Measurements from ENCODE around the gene TUT1.
A peak's percentile ranks its signal among the peaks of the same experiment; 100 is the strongest.

Gene TUT1

GRCh38 chr11:62607714-62608113 is 16.4 kb upstream of the TUT1 start:
- WGBS, 2 donors (ENCODE audit: extremely low coverage in 2 of 2, insufficient read length in 2 of 2, insufficient replicate concordance in 1 of 2): no CpG with 5 or more reads among the region's 4 CpGs

GRCh38 chr11:62605902-62606301 is 14.6 kb upstream of the TUT1 start:
- no peak overlapping the region for H3K4me3 ChIP-seq (ENCODE audit: low read length in 2 of 2)
- H2AFZ ChIP-seq (ENCODE audit: low read length): no peak overlapping the region
- H3K27me3 ChIP-seq (ENCODE audit: control insufficient read depth in 3 of 3, insufficient read depth in 3 of 3, low read depth in 1 of 3, low read length in 3 of 3): peaks cover 0 to 17% (median 0%) of the 10 kb centered on the region in 3 experiments
- H3K18ac ChIP-seq (ENCODE audit: low read length): peak overlapping the region; percentile 11
- H4K8ac ChIP-seq (ENCODE audit: low read depth, low read length): no peak overlapping the region
- no peak overlapping the region for H3K14ac ChIP-seq (ENCODE audit: low read length)
- peak overlapping the region; percentile 96 for H2AK5ac ChIP-seq (ENCODE audit: low read depth, low read length)
- H2BK120ac ChIP-seq (ENCODE audit: low read depth, low read length): peak overlapping the region; percentile 56
- peak overlapping the region; percentile 14 for H2BK5ac ChIP-seq (ENCODE audit: low read length)
- no peak overlapping the region for H3K9ac ChIP-seq (ENCODE audit: low read depth, low read length, poor library complexity)
- peak overlapping the region; percentile 71 for H2BK15ac ChIP-seq (ENCODE audit: low read length)
- peak overlapping the region; percentile 2 for H3K4ac ChIP-seq (ENCODE audit: low read length)
- peaks cover 0 to 2% of the 10 kb centered on the region in 2 donors for H3K9me3 ChIP-seq (replicated peaks in 1 of 2; ENCODE audit: control insufficient read depth in 2 of 2, insufficient read depth in 1 of 2, low read depth in 1 of 2, low read length in 2 of 2)
- H3K4me2 ChIP-seq (ENCODE audit: insufficient read depth, low read length, poor library complexity, severe bottlenecking): no peak overlapping the region
- H3K27ac ChIP-seq (replicated peaks; ENCODE audit: low read length): no peak overlapping the region
- WGBS, 2 donors (ENCODE audit: extremely low coverage in 2 of 2, insufficient read length in 2 of 2, insufficient replicate concordance in 1 of 2): no CpG with 5 or more reads among the region's 15 CpGs
- no peak for DNase-seq (ENCODE audit: low spot score)
- peaks cover 6% of the 10 kb centered on the region for H3K79me1 ChIP-seq (ENCODE audit: low read depth, low read length)
- no peak overlapping the region for H3K23ac ChIP-seq (ENCODE audit: low read depth, low read length, poor library complexity)
- peak overlapping the region; percentile 67 for H2BK12ac ChIP-seq (ENCODE audit: low read length)
- H4K91ac ChIP-seq (ENCODE audit: low read depth, low read length, poor library complexity): peak overlapping the region; percentile 68
- H3K4me1 ChIP-seq (ENCODE audit: control insufficient read depth in 2 of 2, insufficient read depth in 1 of 2, low read depth in 1 of 2, low read length in 2 of 2): peaks cover 15 to 20% of the 10 kb centered on the region in 2 donors
- H3K36me3 ChIP-seq (replicated peaks in 1 of 2; ENCODE audit: control insufficient read depth in 2 of 2, insufficient read depth in 2 of 2, low read length in 2 of 2): peaks cover 0 to 24% of the 10 kb centered on the region in 2 donors

More at GRCh38 chr11:62607714-62608113, 16.4 kb upstream of the TUT1 start:
- no peak overlapping the region for H3K27ac ChIP-seq (replicated peaks; ENCODE audit: low read length)
- H2BK5ac ChIP-seq (ENCODE audit: low read length): no peak overlapping the region
- no peak overlapping the region for H4K8ac ChIP-seq (ENCODE audit: low read depth, low read length)
- peaks cover 0 to 2% of the 10 kb centered on the region in 2 donors for H3K9me3 ChIP-seq (replicated peaks in 1 of 2; ENCODE audit: control insufficient read depth in 2 of 2, insufficient read depth in 1 of 2, low read depth in 1 of 2, low read length in 2 of 2)
- H4K91ac ChIP-seq (ENCODE audit: low read depth, low read length, poor library complexity): no peak overlapping the region
- no peak overlapping the region for H2AK5ac ChIP-seq (ENCODE audit: low read depth, low read length)
- peaks cover 0 to 24% of the 10 kb centered on the region in 2 donors for H3K36me3 ChIP-seq (replicated peaks in 1 of 2; ENCODE audit: control insufficient read depth in 2 of 2, insufficient read depth in 2 of 2, low read length in 2 of 2)
- no peak overlapping the region for H3K4me2 ChIP-seq (ENCODE audit: insufficient read depth, low read length, poor library complexity, severe bottlenecking)
- H3K4me1 ChIP-seq (ENCODE audit: control insufficient read depth in 2 of 2, insufficient read depth in 1 of 2, low read depth in 1 of 2, low read length in 2 of 2): peaks cover 20 to 23% of the 10 kb centered on the region in 2 donors
- H2AFZ ChIP-seq (ENCODE audit: low read length): no peak overlapping the region
- no peak overlapping the region for H2BK12ac ChIP-seq (ENCODE audit: low read length)
- H3K79me1 ChIP-seq (ENCODE audit: low read depth, low read length): no peaks in the 10 kb centered on the region
- no peak overlapping the region for H3K18ac ChIP-seq (ENCODE audit: low read length)
- H3K27me3 ChIP-seq (ENCODE audit: control insufficient read depth in 3 of 3, insufficient read depth in 3 of 3, low read depth in 1 of 3, low read length in 3 of 3): peaks cover 0 to 13% (median 0%) of the 10 kb centered on the region in 3 experiments
- DNase-seq (ENCODE audit: low spot score): no peak
- no peak overlapping the region for H3K4me3 ChIP-seq (ENCODE audit: low read length in 2 of 2)
- H3K23ac ChIP-seq (ENCODE audit: low read depth, low read length, poor library complexity): no peak overlapping the region
- H3K9ac ChIP-seq (ENCODE audit: low read depth, low read length, poor library complexity): no peak overlapping the region
- no peak overlapping the region for H3K4ac ChIP-seq (ENCODE audit: low read length)
- H3K14ac ChIP-seq (ENCODE audit: low read length): no peak overlapping the region
- H2BK120ac ChIP-seq (ENCODE audit: low read depth, low read length): no peak overlapping the region
- H2BK15ac ChIP-seq (ENCODE audit: low read length): no peak overlapping the region

DNA sequence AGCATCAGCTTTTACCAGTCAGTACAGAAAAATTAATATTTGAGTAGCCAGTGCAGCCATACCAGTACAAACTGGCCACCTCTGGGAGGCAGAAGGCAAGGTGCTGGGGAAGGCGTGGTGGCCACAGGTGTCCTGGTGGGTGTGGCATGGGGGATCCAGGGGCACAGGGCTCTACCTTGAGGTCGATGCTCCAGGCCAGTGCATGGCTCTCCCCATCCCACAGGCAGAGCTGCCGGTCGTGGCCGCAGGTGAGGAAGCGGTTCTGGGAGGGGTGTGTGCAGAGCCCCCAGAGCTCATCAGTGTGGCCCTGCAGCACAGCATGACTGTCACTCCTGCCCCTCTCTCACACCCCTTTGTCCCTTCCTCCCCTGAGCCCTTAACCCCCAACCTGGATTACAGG is 14.1 kb upstream of the TUT1 start:
- H3K4ac ChIP-seq (ENCODE audit: low read length): peak overlapping the region; percentile 2
- peaks cover 0 to 24% of the 10 kb centered on the region in 2 donors for H3K36me3 ChIP-seq (replicated peaks in 1 of 2; ENCODE audit: control insufficient read depth in 2 of 2, insufficient read depth in 2 of 2, low read length in 2 of 2)
- peaks cover 8% of the 10 kb centered on the region for H3K79me1 ChIP-seq (ENCODE audit: low read depth, low read length)
- H3K23ac ChIP-seq (ENCODE audit: low read depth, low read length, poor library complexity): no peak overlapping the region
- peak overlapping the region; percentile 96 for H2AK5ac ChIP-seq (ENCODE audit: low read depth, low read length)
- H3K4me2 ChIP-seq (ENCODE audit: insufficient read depth, low read length, poor library complexity, severe bottlenecking): no peak overlapping the region
- WGBS, 2 donors (ENCODE audit: extremely low coverage in 2 of 2, insufficient read length in 2 of 2, insufficient replicate concordance in 1 of 2): no CpG with 5 or more reads among the region's 6 CpGs
- peaks cover 0 to 2% of the 10 kb centered on the region in 2 donors for H3K9me3 ChIP-seq (replicated peaks in 1 of 2; ENCODE audit: control insufficient read depth in 2 of 2, insufficient read depth in 1 of 2, low read depth in 1 of 2, low read length in 2 of 2)
- peak overlapping the region; percentile 68 for H4K91ac ChIP-seq (ENCODE audit: low read depth, low read length, poor library complexity)
- peak overlapping the region; percentile 71 for H2BK15ac ChIP-seq (ENCODE audit: low read length)
- H3K9ac ChIP-seq (ENCODE audit: low read depth, low read length, poor library complexity): peak overlapping the region; percentile 24
- peak overlapping the region; percentile 67 for H2BK12ac ChIP-seq (ENCODE audit: low read length)
- peak overlapping the region; percentile 19 for H4K8ac ChIP-seq (ENCODE audit: low read depth, low read length)
- peak overlapping the region; percentile 14 for H2BK5ac ChIP-seq (ENCODE audit: low read length)
- peak overlapping the region; percentile 11 for H3K18ac ChIP-seq (ENCODE audit: low read length)
- H3K4me3 ChIP-seq (ENCODE audit: low read length in 2 of 2): no peak overlapping the region
- H2BK120ac ChIP-seq (ENCODE audit: low read depth, low read length): peak overlapping the region; percentile 56
- no peak overlapping the region for H2AFZ ChIP-seq (ENCODE audit: low read length)
- H3K27me3 ChIP-seq (ENCODE audit: control insufficient read depth in 3 of 3, insufficient read depth in 3 of 3, low read depth in 1 of 3, low read length in 3 of 3): peaks cover 0 to 17% (median 0%) of the 10 kb centered on the region in 3 experiments
- peaks cover 15 to 19% of the 10 kb centered on the region in 2 donors for H3K4me1 ChIP-seq (ENCODE audit: control insufficient read depth in 2 of 2, insufficient read depth in 1 of 2, low read depth in 1 of 2, low read length in 2 of 2)
- H3K27ac ChIP-seq (replicated peaks; ENCODE audit: low read length): no peak overlapping the region
- DNase-seq (ENCODE audit: low spot score): no peak
- H3K14ac ChIP-seq (ENCODE audit: low read length): no peak overlapping the region

DNA sequence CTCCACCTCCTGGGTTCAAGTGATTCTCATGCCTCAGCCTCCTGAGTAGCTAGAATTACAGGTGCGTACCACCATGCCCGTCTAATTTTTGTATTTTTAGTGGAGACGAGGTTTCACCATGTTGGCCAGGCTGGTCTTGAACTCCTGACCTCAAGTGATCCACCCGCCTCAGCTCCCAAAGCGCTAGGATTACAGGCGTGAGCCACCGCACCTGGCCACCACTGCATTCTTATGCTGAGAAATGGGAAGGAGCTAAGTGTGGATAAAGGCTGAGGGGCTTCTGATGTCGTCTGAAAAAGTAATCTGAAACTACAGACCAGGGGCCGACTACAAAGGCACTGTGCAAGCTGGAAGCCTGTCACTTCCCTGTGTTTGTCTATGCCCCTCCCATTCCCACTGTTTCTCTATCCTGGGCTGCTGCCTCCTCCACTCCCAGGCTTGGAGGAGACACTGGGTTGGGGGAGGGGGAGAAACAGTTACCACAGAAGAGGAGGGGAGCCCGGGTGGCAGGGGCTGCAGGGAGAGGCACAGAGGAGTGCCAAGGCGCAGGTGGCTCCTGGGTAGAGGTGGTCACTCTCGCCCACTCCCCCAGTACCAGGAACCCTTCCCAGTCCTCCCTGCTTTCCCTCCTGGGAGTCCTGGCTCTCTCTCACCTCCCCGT is 13.3 kb upstream of the TUT1 start:
- Histone ChIP-seq H2AFZ (ENCODE audit: low read length) (peak overlapping the region; percentile 65), H3K27me3 (ENCODE audit: control insufficient read depth in 3 of 3, insufficient read depth in 3 of 3, low read depth in 1 of 3, low read length in 3 of 3) (peaks cover 0 to 17% (median 0%) of the 10 kb centered on the region in 3 experiments), H3K4me1 (ENCODE audit: control insufficient read depth in 2 of 2, insufficient read depth in 1 of 2, low read depth in 1 of 2, low read length in 2 of 2) (peaks cover 19 to 28% of the 10 kb centered on the region in 2 donors), H3K14ac (ENCODE audit: low read length) (no peak overlapping the region), H3K4me2 (ENCODE audit: insufficient read depth, low read length, poor library complexity, severe bottlenecking) (peak overlapping the region; percentile 36), H3K9me3 (replicated peaks in 1 of 2; ENCODE audit: control insufficient read depth in 2 of 2, insufficient read depth in 1 of 2, low read depth in 1 of 2, low read length in 2 of 2) (no peaks in the 10 kb centered on the region), H2BK5ac (ENCODE audit: low read length) (peak overlapping the region; percentile 14), H3K18ac (ENCODE audit: low read length) (peak overlapping the region; percentile 89), H3K79me1 (ENCODE audit: low read depth, low read length) (peaks cover 8% of the 10 kb centered on the region), H3K36me3 (replicated peaks in 1 of 2; ENCODE audit: control insufficient read depth in 2 of 2, insufficient read depth in 2 of 2, low read length in 2 of 2) (peaks cover 4 to 28% of the 10 kb centered on the region in 2 donors), H2AK5ac (ENCODE audit: low read depth, low read length) (peak overlapping the region; percentile 96), H2BK12ac (ENCODE audit: low read length) (no peak overlapping the region), H4K91ac (ENCODE audit: low read depth, low read length, poor library complexity) (no peak overlapping the region), H3K4me3 (ENCODE audit: low read length in 2 of 2) (no peak overlapping the region), H3K27ac (replicated peaks; ENCODE audit: low read length) (peak overlapping the region; percentile 63), H3K9ac (ENCODE audit: low read depth, low read length, poor library complexity) (peak overlapping the region; percentile 65), H3K4ac (ENCODE audit: low read length) (no peak overlapping the region), H3K23ac (ENCODE audit: low read depth, low read length, poor library complexity) (no peak overlapping the region), H2BK120ac (ENCODE audit: low read depth, low read length) (peak overlapping the region; percentile 13), H4K8ac (ENCODE audit: low read depth, low read length) (no peak overlapping the region), H2BK15ac (ENCODE audit: low read length) (no peak overlapping the region)
- peak; percentile 70 for DNase-seq (ENCODE audit: low spot score)
- no CpG with 5 or more reads among the region's 13 CpGs for WGBS, 2 donors (ENCODE audit: extremely low coverage in 2 of 2, insufficient read length in 2 of 2, insufficient replicate concordance in 1 of 2)

Data from neuronal stem cell (in vitro differentiated cells).